HL-60/S4 treated with retinoic acid at 250 ng/mL for 4 days and 3 days (cell line): Measurements from ENCODE around the gene STARD10.
"Not testable (repeated sequence)": the region's sequence is repeated elsewhere in the genome, so short reads cannot be mapped to it uniquely, and the experiment has no call there.

Experiments used
- in situ Hi-C: fragments of 300-500 bp; cut with MboI; formaldehyde crosslinking; loops from 2 replicates; pipeline ENCODE4 v1.7.0; 2022; ENCODE audit warnings: low sequenced_read_pairs

Gene STARD10

DNA sequence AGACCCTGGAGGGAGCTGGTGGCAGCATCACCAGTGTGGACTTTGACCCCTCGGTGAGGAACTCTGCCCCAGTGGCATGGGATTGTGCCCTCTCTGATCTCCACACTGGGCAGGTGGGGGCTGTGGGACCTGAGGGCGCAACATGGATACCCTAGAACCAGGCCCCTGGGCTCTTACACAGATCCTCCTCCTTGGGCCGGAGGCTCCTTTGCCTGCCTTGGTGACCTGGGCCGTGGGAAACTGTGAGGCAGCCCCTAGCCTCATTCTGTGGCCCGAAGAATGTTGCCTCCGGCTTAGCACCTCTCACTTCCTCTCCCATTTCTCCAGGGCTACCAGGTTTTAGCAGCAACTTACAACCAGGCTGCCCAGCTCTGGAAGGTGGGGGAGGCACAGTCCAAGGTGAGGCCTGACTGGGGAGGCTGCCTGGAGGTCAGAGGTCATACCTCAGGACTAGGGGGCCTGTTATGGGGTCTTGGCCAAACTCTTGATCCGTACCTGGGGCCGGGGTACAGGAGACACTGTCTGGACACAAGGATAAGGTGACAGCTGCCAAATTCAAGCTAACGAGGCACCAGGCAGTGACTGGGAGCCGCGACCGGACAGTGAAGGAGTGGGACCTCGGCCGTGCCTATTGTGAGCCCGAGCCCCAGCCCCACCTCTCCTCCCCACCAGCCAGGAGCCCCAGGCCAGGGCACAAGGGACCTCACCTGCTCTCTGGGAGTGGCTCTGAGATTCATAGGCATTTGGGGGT is 32.5 kb upstream of the STARD10 start:
- in situ Hi-C loops, result no loop called here

DNA sequence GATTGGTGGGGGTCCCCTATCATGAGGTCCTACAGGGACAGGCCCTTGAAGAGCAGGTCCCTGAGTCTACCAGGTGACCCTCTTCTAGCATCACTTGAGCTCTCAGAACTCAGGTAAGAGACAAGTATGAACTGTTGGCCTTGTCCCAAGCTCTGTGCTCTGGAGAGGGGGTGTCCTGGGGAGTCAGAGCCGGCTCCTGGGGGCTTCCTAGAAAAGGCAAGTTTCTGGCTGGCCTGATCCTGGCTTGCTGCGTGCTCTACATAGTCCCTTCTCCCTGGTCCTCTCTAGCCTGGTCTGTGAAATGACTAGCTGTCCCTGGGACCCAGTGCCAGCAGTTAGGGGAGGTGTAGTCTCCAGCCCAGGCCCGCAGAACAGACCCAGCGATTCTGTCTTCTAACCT is 31.8 kb upstream of the STARD10 start:
- in situ Hi-C loops, result no loop called here

DNA sequence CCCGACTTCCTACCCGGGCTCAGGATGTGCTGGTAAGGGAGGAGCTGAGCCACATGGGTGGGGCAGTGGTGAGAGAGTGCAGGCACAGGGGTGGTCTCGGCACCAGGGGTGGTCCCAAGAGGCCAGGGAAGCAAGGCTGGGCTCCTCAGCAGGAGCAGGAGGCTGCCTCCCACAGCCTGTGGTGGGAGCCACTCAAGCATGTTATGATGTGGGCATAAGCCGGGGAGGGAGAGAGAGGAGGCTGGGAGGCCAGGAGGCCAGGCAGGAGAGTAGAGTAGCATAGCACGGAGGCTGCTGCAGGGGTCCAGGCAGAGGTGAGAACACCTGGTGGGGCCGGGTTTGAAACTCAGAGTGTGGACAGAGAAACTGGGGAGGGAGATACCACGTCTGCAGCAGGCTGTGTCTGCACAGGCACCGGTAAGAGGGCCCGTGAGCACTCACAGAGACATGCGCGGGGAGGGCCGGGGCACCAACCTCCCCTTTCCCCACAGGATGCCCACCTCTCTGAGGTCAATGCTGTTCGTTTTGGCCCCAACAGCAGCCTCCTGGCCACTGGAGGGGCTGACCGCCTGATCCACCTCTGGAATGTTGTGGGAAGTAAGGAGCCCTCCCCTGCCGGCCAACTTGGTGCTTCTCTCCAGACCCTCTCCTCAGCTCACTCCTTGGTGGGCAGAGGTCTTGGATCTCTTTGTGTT is 31.1 kb upstream of the STARD10 start:
- in situ Hi-C loops, result no loop called here

GRCh38 chr11:72824020-72824419 is 30.2 kb upstream of the STARD10 start:
- in situ Hi-C loops, result no loop called here

DNA sequence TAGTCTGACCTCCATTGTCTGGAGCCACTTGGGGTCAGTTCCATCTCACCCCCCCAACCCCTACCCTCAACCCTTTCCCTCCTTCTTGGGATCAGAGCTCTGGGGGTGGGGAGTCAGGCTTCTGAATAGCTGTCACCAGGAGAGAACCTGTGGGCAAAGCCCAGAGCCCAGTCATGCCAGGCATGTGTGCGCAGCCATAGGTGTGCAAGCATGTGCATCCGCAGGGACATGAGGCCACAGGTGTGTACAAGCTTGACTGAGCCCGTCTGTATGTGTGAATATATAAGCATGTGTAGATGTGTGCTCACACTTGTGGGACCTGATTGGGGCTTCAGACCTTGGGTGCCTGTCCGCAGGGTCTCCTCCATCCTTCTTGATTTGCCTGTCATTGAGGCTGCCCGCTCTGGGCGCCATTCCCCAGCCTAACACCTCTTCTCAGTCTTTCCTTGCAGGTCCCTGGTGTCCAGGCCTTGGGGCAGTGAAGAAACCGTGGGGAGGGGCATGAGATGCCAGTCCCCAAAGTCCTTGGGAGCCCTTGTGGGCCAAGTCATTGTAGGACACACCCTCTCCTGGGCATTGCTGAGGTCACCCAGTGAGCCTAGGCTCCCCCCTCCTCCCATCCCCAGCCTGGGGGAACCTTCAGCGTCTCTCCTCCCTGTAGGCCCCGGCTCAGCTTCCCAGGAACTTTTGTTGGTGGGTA is 29.4 kb upstream of the STARD10 start:
- in situ Hi-C loops, result no loop called here

DNA sequence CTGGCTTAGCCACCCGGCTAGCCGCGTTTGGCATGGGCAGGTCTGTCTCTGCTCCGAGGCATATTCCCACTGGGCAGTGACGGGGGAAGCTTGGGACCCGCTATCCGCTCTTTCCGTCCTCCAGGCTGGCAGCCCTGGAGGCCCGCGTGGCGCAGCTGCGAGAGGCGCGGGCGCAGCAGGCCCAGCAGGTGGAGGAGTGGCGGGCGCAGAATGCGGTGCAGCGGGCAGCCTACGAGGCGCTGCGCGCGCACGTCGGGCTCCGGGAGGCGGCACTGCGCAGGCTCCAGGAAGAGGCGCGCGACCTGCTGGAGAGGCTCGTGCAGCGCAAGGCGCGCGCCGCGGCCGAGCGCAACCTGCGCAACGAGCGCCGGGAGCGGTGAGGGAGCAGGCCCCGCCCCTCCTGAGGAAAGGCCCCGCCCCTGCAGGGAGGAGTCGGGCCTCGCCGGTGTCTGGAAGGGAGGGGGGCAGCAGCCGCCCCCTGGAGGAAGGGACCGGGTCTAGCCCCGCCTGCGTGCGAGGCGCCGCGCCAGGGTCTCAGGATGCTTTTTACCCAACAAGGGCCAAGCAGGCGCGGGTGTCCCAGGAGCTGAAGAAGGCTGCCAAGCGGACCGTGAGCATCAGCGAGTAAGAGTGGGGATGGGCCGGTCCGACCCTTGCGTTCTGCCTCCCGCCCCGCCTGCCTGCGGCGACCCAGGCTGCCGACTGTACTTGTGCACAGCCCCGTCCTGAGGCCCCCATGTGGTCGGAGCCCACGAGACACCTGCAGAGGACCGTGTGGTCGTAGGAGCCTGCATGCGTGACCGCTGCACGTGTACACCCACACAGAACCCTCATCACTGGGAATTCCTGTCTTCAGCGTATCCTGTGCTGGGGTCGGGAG is 28.3 kb upstream of the STARD10 start:
- in situ Hi-C loops, result no loop called here

DNA sequence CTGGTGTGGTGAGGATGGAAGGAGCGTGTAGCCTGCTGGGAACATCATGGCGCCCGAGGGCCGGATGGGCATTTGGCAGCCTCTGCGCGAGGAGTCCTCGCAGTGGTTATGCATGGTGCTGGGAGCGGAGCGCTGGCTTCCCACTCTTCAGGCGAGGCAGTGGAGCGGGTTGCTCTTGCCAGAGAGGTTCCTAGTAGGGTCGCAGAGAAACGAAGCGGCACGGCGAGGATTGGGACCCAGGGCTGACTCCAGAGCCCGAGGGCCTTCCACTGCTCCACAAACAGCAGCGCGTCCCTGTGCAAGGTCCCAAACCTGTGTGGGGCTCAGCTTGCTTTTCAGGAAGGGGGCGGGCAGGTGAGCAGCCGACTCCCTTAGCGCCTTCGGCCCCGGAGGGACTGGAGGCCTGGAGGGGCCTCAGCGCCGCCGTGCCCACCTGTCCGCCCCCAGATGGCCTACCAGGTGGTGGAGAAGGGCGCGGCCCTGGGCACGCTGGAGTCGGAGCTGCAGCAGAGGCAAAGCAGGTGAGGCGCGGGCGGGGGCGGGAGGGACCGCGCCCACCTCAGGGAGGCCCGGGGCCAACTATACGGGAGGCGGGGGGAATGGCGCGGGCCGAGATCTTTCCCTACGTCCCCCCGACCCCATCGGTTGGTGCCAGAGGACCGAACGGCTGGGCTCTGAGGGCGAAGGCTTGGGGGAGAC is 27.5 kb upstream of the STARD10 start:
- in situ Hi-C loops, result no loop called here

- in situ Hi-C loops, result no loop called here
Measured at GRCh38 chr11:72820439-72821139, 26.7 kb upstream of the STARD10 start.

DNA sequence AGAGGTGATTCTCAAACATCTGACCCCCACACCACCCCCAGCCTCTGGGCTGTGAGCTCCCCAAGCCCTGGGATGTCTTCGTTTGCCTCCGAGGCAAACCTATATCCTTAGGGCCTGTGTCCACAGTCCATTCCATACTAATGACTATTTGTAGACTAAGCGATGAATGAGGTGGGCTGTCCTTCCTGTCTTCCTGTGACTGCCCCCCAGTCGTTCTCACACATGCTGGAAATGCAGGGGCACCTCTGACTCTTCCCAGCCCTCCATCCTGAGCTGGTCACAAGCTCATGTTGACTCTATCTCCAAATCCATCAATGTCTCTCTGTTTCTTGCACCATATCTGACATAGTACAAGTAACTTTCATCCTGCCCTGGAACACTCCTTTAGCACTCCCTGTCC is 25.1 kb upstream of the STARD10 start:
- in situ Hi-C loops, result no loop called here

- in situ Hi-C loops, result no loop called here
Measured at GRCh38 chr11:72817966-72818365, 24.1 kb upstream of the STARD10 start.

- in situ Hi-C loops, result no loop called here
Measured at GRCh38 chr11:72816404-72816990, 22.6 kb upstream of the STARD10 start.

GRCh38 chr11:72815110-72815618 is 21.3 kb upstream of the STARD10 start:
- in situ Hi-C loops, result no loop called here

DNA sequence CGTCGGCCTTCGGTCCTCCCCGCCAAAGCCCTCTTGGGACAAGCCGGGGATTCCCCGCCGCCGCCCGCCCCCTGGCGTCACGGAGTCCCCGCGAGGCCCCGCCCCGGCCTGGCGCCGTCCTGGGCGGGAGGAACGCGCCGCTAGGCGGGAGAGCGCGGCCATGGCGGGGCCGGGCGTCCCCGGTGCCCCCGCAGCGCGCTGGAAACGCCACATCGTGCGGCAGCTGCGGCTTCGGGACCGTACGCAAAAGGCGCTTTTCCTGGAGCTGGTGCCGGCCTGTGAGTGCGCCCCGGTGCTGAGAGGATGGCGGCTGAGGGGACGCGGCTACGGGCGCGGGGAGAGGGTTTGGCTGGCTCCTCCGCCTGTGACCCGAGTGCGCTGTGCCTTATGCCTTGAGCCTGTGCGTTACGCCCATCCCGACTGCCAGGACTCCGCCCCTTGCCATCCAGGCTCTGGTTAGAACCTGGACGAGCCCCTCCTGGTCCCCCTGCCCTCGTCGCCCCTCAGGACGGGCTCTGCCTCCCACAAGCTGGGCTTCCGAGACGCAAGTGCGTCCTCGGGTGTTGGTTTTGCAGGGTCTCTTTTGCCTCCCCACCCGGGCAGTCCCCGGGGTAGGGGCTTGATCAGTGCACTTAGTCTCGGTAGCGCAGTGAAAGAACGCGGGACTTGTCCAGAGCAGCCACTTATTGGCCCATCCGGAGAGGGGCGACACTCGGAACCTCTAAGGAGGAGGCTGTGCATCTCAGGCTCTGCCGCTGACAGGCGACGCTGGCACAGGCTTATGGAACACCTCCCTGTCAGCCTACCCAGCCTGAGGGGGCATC is 20.7 kb upstream of the STARD10 start, which contains the start of gene ATG16L2:
Gene ATG16L2, plus strand, starts transcription at position 126 of the 824 bp plus-strand sequence. Its CDS starts 35 bp downstream, at position 161.
- in situ Hi-C loops, result no loop called here

DNA sequence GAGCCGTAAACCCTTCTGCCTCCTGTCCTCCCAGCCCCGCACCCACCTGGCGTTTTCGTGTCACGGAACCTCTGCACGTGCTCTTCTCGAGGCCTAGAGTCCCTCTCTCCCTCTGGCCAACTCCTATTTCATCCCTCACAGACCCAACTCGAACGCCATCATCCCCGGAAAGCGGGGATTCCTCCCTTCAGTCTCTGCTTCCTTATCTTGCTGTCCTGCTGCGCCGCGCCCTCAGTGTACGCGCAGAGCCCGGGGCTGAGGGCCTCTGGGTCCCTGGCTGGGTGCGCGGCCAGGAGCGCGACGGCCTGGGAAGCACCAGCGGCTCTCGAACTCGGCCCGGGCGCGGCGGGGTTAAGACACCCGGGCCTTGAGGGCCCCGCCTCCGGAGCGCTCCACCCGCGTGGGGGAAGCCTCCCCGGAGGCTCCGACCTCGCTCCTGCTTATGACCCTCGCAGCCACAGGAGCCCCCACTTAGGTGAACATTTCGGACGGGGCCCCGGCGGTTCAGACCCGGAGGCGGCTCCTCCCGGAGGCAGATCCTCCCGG is 20.0 kb upstream of the STARD10 start:
- in situ Hi-C loops, result no loop called here

DNA sequence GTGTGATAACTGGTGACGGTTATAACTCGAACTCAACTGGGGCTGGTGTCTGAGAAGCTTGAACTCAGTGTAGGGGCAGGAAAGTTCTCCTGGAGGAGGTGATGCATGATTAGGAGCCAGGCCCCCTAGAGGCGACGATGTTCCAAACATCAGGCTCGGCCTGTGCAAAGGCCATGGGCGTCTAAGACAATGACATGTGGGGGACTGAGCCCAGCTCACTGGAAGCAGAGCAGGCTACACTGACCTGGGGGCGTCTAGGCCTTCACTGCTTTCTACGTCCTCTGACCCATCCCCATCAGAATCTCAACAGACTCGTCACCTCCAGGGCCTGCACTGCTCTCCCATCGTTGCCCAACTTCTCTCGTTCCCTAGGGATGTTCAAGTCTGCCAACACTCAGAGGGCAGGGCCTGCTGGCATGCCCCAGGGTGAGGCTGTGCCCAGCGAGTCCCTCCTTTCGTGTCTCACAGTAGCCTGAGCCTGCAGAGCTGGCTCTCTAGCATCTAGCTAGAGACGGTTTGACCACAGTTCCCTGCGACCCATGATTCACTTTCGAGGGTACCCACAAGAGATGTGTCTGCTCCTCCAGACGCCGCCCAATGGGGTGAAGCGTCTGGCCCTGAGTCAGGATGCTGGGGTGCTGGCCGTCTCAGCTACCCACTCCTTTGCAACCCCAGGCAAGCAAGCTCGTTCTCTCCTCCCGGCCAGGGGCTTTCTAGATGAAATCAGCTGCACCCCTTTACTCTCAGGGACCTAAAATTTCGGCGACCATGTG is 19.3 kb upstream of the STARD10 start:
- in situ Hi-C loops, result no loop called here

DNA sequence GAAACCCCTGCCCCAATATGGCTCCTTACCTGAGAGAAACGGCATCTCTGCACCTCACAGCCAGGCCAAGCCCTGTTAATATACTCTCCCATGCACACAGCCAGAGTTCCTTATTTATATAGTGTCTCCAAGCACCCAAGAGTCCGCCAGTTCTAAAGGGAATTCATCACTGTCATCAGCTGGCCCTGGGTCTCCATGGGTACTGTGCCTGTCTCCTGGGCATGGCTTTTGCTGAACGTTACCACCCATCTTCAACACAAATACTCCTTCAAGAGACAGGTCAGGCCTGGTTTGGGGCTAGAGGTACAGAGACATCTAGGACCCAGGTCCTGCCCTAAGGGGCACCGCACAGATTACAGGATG is 18.7 kb upstream of the STARD10 start:
- in situ Hi-C loops, result no loop called here

GRCh38 chr11:72811686-72812085 is 17.8 kb upstream of the STARD10 start:
- in situ Hi-C loops, result not testable (repeated sequence)
